ENCODE data around the gene PCCB.
A peak's percentile ranks its signal among the peaks of the same experiment; 100 is the strongest.
"Not testable (repeated sequence)": the region's sequence is repeated elsewhere in the genome, so short reads cannot be mapped to it uniquely, and the experiment has no call there.

Gene PCCB

GRCh38 chr3:136258199-136258598 is 8.1 kb downstream of the PCCB start:
- H3K4me3 ChIP-seq (replicated peaks; ENCODE audit: low read depth, low read length) = no peak overlapping the region
- DNase-seq (ENCODE audit: low read depth) = no peak
- TF ChIP-seq CTCF (IDR thresholded peaks at IDR 0.05; ENCODE audit: low read length, missing control alignments) = no peak

- no peak for TF ChIP-seq CTCF (IDR thresholded peaks at IDR 0.05; ENCODE audit: low read length, missing control alignments)
- no peak for DNase-seq (ENCODE audit: low read depth)
- no peak overlapping the region for H3K4me3 ChIP-seq (replicated peaks; ENCODE audit: low read depth, low read length)
Observed at GRCh38 chr3:136261826-136262225, 11.7 kb downstream of the PCCB start.

GRCh38 chr3:136262559-136262958 is 12.4 kb downstream of the PCCB start:
- no peak for TF ChIP-seq CTCF (IDR thresholded peaks at IDR 0.05; ENCODE audit: low read length, missing control alignments)
- peak; percentile 8 for DNase-seq (ENCODE audit: low read depth)
- no peak overlapping the region for H3K4me3 ChIP-seq (replicated peaks; ENCODE audit: low read depth, low read length)

- no peak overlapping the region for H3K4me3 ChIP-seq (replicated peaks; ENCODE audit: low read depth, low read length)
- no peak for TF ChIP-seq CTCF (IDR thresholded peaks at IDR 0.05; ENCODE audit: low read length, missing control alignments)
- no peak for DNase-seq (ENCODE audit: low read depth)
Observed at GRCh38 chr3:136263251-136263650, 13.1 kb downstream of the PCCB start.

- peak; percentile 22 for DNase-seq (ENCODE audit: low read depth)
- H3K4me3 ChIP-seq (replicated peaks; ENCODE audit: low read depth, low read length) = not testable (repeated sequence)
Observed at GRCh38 chr3:136266468-136267125, 16.5 kb downstream of the PCCB start.

- TF ChIP-seq CTCF (IDR thresholded peaks at IDR 0.05; ENCODE audit: low read length, missing control alignments) = no peak
- H3K4me3 ChIP-seq (replicated peaks; ENCODE audit: low read depth, low read length) = no peak overlapping the region
- no peak for DNase-seq (ENCODE audit: low read depth)
Observed at GRCh38 chr3:136267235-136267634, 17.1 kb downstream of the PCCB start.

GRCh38 chr3:136270179-136270578 is 20.0 kb downstream of the PCCB start:
- TF ChIP-seq CTCF (IDR thresholded peaks at IDR 0.05; ENCODE audit: low read length, missing control alignments) = no peak
- no peak for DNase-seq (ENCODE audit: low read depth)
- H3K4me3 ChIP-seq (replicated peaks; ENCODE audit: low read depth, low read length) = no peak overlapping the region

- DNase-seq (ENCODE audit: low read depth) = not testable (repeated sequence)
Observed at GRCh38 chr3:136271626-136272025, 21.5 kb downstream of the PCCB start.

More at GRCh38 chr3:136271626-136272025, 21.5 kb downstream of the PCCB start:
- H3K4me3 ChIP-seq (replicated peaks; ENCODE audit: low read depth, low read length) = not testable (repeated sequence)
